RWPE1 (cell line): Measurements from ENCODE around the gene ANG.

Experiments used
- CTCF ChIA-PET: fragments of 350-600 bp; sonication (Branson Sonifier 250); formaldehyde crosslinking; extraction: SDS; loops from one replicate; lab custom pipeline; 2021; lab: Yijun Ruan, JAX
- POLR2A ChIA-PET: fragments of 400-600 bp; formaldehyde crosslinking; extraction: SDS; loops from one replicate; lab custom pipeline; 2020; ENCODE audit warnings: antibody characterized with exemption; ENCODE audit not compliant: low non-redundant PET; lab: Yijun Ruan, JAX
- DNase-seq: peaks from one replicate; pipeline ENCODE4 v3.0.0; 2012; ENCODE audit warnings: low spot score
- H3K27ac ChIP-seq: fragments of 450-650 bp; 2 replicates; pipeline ENCODE4 v1.5.1; 2017
- CTCF ChIP-seq: fragments of 450-650 bp; conservative IDR thresholded peaks from 2 replicates; pipeline ENCODE4 v1.5.1; 2017; ENCODE audit warnings: low read depth, mild to moderate bottlenecking

The ANG gene

DNA sequence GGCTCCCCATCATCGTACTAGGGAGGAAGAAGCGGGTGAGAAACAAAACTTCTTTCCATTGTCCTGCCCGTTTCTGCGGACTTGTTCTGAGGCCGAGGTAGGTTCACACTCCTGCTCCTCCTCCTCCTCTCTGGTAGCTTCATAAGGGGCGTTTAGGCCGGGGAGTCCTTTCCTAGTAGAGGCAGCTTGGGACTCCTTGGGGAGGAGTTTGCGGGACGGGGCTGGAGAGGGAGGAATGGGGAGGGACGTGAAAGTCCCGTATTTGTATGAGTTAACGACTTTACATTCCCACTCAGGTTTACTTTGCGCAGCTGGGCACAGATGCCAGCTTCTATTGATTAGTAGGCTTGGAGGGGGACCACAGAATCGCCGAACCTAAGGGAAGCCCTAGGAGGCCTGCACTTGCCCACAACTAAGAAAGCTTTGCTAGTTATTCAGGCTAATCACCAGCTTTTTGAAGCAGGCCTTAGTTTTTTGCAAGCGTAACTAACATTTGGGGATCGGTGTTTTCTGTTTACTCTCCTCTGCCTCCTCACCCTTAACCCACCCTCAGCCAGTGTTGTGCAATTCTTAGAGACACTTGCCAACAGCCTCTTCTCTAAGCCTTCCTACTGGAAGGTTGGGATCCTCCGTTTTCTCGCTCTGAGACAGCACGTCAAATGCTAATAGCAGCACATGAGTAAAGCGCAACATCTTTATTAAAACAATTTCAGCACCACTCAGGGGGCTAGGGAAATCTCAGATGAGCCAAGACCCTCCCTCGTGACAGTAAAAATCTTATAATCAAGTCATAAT is 3.7 kb upstream of the ANG start:
- POLR2A ChIA-PET: interaction anchor here (0.7 to 1.4 kb wide), 2 partner anchors 53 to 342 kb away, joined by 3 read pairs; no protein-coding TSS in a partner anchor
- peak overlapping the region; percentile 99 for H3K27ac ChIP-seq
- peak; percentile 34 for DNase-seq
- TF ChIP-seq CTCF: no peak
- CTCF ChIA-PET: interaction anchor here (0.5 to 1.3 kb wide), 2 partner anchors 27 to 647 kb away, joined by 3 read pairs; no protein-coding TSS in a partner anchor

DNA sequence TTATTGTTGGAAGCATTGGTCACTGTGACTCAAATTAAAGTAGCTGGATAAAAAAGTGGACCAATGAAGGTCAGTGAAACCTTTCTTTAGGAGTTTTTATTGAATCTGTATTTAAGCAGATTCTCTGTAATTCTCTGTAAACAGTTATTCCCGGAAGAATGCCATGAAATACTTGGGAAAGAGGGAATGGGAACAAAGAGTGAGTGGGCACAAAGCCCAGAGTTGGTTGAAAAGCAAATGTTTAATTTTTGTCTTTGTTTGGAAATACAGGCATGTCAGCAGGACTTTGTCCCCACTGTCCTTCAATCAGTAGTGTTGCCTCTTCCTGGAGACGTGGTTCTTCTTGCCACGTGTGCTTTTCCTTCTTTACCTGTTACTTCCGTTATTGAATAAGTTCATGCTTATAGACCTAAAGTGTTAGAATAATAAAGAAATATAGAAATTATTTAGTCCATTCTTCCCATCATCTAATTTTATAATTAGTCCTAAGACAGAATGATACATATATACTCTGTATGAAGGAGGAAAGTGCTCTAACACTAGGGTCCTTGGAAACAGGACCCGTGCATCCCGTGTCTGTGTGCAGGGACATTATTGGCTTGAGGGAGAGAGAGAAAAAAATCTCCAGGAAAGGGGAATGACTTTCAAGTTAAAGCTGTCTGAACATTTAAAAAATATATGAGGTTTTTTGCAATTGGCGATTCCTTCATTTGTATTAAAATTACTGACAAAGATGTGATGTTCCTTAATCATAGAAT is 2.0 kb upstream of the ANG start:
- POLR2A ChIA-PET: no interaction called here

DNA sequence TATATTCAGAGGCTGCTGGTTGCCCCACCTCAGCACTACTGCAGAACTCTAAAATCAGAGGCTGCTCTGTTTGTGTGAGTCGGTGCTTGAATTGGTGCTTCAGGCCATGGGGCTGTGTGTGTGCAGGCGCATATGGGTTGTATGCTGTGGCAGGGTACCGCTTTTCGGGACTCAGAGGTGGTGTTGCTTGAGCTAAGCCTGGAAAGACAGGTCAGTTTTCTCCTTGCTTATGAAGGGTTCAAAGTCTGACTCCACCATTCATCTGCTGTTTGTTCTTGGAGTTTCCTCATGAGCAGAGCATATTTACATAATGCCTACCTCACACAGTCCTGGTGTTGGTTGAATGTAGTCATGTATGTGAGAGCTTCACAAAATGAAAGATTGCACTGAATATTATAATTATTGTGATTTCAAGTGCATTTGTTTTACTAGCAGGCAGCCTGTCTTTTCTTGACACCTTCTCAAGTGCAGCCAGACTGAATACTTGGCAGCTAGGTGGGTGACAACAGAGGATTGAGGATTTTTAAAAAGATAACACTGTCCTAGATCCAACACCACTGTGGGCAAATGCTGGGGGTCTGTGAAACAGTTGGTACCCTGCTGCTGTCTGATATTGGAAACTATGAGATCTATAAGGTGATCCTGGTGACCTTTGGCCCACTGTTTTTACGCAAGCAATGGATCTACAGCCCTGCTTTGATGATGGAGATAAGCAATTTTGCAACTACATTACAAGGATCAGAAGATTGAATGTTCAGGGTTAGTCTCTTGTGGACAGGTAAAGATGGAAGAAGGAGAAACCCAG is 1.0 kb upstream of the ANG start:
- POLR2A ChIA-PET: no interaction called here
- no peak for DNase-seq
- H3K27ac ChIP-seq: no peak overlapping the region
- CTCF ChIA-PET: interaction anchor here (0.7 kb wide), 1 partner anchor 381 kb away, joined by 3 read pairs; no protein-coding TSS in a partner anchor
- no peak for TF ChIP-seq CTCF

More for the DNA sequence above, 2.0 kb upstream of the ANG start:
- no peak overlapping the region for H3K27ac ChIP-seq
- CTCF ChIA-PET: no interaction called here
- DNase-seq: no peak
- TF ChIP-seq CTCF: no peak

DNA sequence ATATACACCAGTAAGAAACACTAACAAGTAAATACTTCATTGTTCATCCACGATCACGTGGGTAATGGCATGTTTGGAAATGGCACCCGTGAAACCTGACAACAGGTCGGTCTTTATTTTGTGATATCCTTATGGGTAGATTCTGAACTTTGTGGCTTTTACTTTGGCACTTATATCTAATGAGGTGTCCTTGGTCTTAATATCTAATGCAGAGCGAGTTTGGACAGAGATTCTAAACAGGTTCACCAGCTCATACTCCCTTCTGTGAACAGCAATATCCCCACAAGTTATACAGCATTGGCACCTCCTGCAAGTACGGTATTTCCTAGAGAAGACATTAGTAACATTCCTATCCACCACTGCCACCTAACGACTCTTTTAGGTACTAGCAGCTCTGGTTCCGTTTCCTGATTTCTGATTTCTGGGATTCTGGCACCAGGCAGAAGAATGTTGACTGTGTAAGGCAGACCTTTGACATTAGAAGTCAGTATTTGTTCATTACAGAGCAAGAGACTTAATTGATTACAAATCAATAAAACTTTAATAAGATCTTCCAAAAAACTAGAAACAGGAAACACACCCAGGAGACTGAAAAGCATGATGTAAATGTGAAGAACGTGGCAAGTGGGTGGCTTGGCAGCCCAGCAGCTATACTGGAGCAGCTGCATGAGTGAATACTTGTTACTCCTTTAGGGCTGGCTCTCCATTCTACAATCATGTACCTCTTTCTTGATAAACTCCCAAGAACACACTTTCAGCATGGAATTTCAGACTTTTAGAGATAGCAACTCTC is 2.5 kb downstream of the ANG start:
- TF ChIP-seq CTCF: peak; percentile 89
- ChIA-PET POLR2A (no interaction called here), CTCF (interaction anchor here (0.5 to 1.5 kb wide), 17 partner anchors 10 to 349 kb away, joined by 3 to 9 read pairs (median 5); no protein-coding TSS in a partner anchor)
- no peak for DNase-seq
- H3K27ac ChIP-seq: no peak overlapping the region

- no peak for DNase-seq
- H3K27ac ChIP-seq: no peak overlapping the region
- TF ChIP-seq CTCF: no peak
- POLR2A ChIA-PET: interaction anchor here (0.6 kb wide), 1 partner anchor 71 kb away, joined by 3 read pairs; no protein-coding TSS in a partner anchor
- CTCF ChIA-PET: interaction anchor here (0.7 to 1.1 kb wide), 3 partner anchors 11 to 348 kb away, joined by 3 to 5 read pairs (median 3); no protein-coding TSS in a partner anchor
Observed at GRCh38 chr14:20692116-20692751, 3.7 kb downstream of the ANG start.
